ENCODE data around the gene RGS7BP.

GRCh38 chr5:64526734-64527439, 21.1 kb downstream of the RGS7BP start:
- TF ChIP-seq CTCF (IDR thresholded peaks at IDR 0.05) = no peak
- TF ChIP-seq POLR2A (IDR thresholded peaks at IDR 0.05) = no peak
- TF ChIP-seq POLR2AphosphoS5 (IDR thresholded peaks at IDR 0.05) = no peak
